HG03159 (cell line): ENCODE results near the gene LAPTM4A.

Source experiments
- ATAC-seq: cut with Tn5 transposase; IDR thresholded peaks from one replicate; pipeline ENCODE4 v1.9.1; 2021; ENCODE audit warnings: mild to moderate bottlenecking, moderate library complexity; ENCODE audit not compliant: unreplicated experiment

The LAPTM4A gene

GRCh38 chr2:20025065-20025786, 26.2 kb downstream of the LAPTM4A start:
- no peak for ATAC-seq

- ATAC-seq: no peak
These were observed 27.7 kb downstream of the LAPTM4A start for GRCh38 chr2:20023688-20024087.

- no peak for ATAC-seq
These were observed 29.9 kb downstream of the LAPTM4A start for GRCh38 chr2:20021405-20022009.

- ATAC-seq: no peak
These were observed 31.7 kb downstream of the LAPTM4A start for GRCh38 chr2:20019747-20020146.

- no peak for ATAC-seq
These were observed 32.8 kb downstream of the LAPTM4A start for GRCh38 chr2:20018601-20019152.

GRCh38 chr2:20016346-20016745, 35.1 kb downstream of the LAPTM4A start:
- no peak for ATAC-seq

- no peak for ATAC-seq
These were observed 35.8 kb downstream of the LAPTM4A start for GRCh38 chr2:20015482-20016083.

GRCh38 chr2:20013126-20013849, 38.1 kb downstream of the LAPTM4A start:
- no peak for ATAC-seq

GRCh38 chr2:20012282-20013125, 38.9 kb downstream of the LAPTM4A start, which contains the start of gene MATN3:
Gene MATN3 (minus strand): TSS chr2:20012668. CDS start chr2:20012631, 37 bp downstream.
- no peak for ATAC-seq

GRCh38 chr2:20012032-20012281, 39.5 kb downstream of the LAPTM4A start:
- ATAC-seq: no peak

GRCh38 chr2:20011276-20012031, 40.0 kb downstream of the LAPTM4A start:
- no peak for ATAC-seq

- no peak for ATAC-seq
These were observed 42.7 kb downstream of the LAPTM4A start for GRCh38 chr2:20008703-20009102.

GRCh38 chr2:20005891-20006470, 45.4 kb downstream of the LAPTM4A start:
- ATAC-seq: no peak

GRCh38 chr2:20005067-20005627, 46.3 kb downstream of the LAPTM4A start:
- ATAC-seq: no peak

GRCh38 chr2:20001361-20001863, 50.0 kb downstream of the LAPTM4A start:
- no peak for ATAC-seq

- no peak for ATAC-seq
These were observed 57.7 kb downstream of the LAPTM4A start for GRCh38 chr2:19993731-19994130.

- ATAC-seq: no peak
These were observed 59.5 kb downstream of the LAPTM4A start for GRCh38 chr2:19991895-19992294.

- no peak for ATAC-seq
These were observed 61.1 kb downstream of the LAPTM4A start for GRCh38 chr2:19990416-19990728.
